ENCODE data around the gene PPP3R1. TPM values are rescaled to one million over a fixed set of nuclear protein-coding genes. Genes with fewer than 3 reads are reported as not detected.

PPP3R1 gene
- polyA plus RNA-seq, 1 experiment = 5.2 TPM

DNA sequence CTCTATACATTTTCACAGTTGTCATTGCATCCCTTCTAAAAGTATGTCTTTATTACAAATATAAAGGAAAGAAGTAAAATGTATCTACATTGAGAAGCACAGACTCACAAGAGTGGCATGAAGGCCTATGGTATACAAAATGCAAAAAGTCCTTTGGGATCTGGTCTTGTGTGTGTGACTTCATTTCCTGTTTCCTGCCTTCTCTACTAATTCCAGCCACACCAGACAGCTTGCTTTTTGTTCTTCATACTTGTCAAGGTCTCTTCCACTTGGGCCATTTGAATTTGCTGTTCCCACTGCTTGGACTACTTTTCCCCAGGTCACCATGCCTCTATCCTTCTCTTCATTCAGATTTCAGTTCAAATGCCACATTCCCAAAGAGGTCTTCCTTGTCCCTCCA lies 101.3 kb downstream of the PPP3R1 start:
- no peak overlapping the region for H3K4me3 ChIP-seq (ENCODE audit: low read depth, low read length)
- no peak for DNase-seq (ENCODE audit: low read depth)
- TF ChIP-seq, protein P1, sequence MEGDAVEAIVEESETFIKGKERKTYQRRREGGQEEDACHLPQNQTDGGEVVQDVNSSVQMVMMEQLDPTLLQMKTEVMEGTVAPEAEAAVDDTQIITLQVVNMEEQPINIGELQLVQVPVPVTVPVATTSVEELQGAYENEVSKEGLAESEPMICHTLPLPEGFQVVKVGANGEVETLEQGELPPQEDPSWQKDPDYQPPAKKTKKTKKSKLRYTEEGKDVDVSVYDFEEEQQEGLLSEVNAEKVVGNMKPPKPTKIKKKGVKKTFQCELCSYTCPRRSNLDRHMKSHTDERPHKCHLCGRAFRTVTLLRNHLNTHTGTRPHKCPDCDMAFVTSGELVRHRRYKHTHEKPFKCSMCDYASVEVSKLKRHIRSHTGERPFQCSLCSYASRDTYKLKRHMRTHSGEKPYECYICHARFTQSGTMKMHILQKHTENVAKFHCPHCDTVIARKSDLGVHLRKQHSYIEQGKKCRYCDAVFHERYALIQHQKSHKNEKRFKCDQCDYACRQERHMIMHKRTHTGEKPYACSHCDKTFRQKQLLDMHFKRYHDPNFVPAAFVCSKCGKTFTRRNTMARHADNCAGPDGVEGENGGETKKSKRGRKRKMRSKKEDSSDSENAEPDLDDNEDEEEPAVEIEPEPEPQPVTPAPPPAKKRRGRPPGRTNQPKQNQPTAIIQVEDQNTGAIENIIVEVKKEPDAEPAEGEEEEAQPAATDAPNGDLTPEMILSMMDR (IDR thresholded peaks at IDR 0.05; ENCODE audit: insufficient read depth, low read depth, low read length) = no peak
- no peaks in the 10 kb centered on the region for H3K27me3 ChIP-seq (ENCODE audit: control insufficient read depth, insufficient read depth, low read length)
- H3K36me3 ChIP-seq (ENCODE audit: control insufficient read depth, insufficient read depth, low read length) = no peaks in the 10 kb centered on the region
- ChIA-PET CTCF (no interaction called here), POLR2A (interaction anchor here (0.6 kb wide), 1 partner anchor 145 kb away, joined by 3 read pairs; no protein-coding TSS in a partner anchor)

DNA sequence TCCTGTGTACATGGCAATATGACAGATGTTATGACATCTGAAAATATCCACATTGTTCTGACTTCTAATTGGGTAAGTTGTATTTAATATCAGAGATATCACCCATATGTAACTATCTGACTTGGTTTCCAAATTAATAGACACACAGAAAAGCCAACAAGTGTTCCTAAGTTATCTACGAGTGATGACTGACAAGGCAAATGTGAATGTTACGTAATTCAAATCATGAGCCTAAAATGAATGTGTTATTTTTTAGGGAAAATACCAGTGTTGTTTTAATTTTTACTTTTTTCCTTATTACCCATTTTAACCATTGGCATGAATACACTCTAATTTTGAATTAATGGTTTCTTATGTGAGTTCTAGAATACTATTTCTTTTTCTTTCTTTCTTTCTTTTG lies 110.5 kb downstream of the PPP3R1 start:
- H3K36me3 ChIP-seq (ENCODE audit: control insufficient read depth, insufficient read depth, low read length) = 0 out of 2 replicates have a peak, but pooled peaks cover 1% of the 10 kb centered on the region
- TF ChIP-seq, protein P1 (IDR thresholded peaks at IDR 0.05; ENCODE audit: insufficient read depth, low read depth, low read length) = no peak
- no peak overlapping the region for H3K4me3 ChIP-seq (ENCODE audit: low read depth, low read length)
- POLR2A ChIA-PET = no interaction called here
- no peak for DNase-seq (ENCODE audit: low read depth)
- CTCF ChIA-PET = no interaction called here
- H3K27me3 ChIP-seq (ENCODE audit: control insufficient read depth, insufficient read depth, low read length) = no peaks in the 10 kb centered on the region

DNA sequence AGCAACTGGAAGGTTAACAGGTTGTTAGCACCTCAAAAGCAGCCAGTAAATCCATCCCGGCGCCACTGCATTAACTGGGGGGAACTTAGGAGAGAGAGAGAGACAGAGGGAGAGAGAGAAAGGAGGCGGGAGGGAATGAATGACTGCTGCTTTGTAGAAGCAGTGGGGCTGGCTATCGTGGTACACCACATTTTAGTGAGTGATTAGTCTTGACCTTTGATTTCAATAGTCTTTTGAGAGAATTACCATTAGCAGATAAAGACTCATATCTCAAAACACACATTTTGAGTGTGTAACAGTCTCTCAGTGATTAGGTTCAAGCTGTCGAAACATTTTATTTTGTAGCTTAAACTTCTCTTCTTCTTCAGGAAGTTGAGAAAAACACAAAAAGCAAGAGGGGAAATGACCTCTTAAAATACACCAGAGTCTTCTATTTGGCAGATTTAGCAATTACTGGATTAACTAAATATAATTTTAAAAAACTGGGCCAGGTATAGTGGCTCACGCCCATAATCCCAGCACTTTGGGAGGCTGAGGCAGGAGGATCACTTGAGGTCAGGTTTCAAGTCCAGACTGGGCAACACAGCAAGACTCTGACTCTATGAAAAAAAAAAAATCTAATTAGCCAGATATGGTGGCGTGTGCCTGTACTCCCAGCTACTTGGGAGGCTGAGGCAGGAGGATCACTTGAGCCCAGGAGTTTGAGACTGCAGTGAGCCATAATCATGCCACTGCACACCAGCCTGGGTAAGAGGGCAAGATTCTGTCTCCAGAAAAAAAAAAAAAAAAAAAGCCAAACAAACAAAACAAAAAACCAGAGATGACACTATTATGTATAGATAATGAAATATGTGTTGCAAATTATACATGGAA lies 116.6 kb downstream of the PPP3R1 start:
- no peaks in the 10 kb centered on the region for H3K27me3 ChIP-seq (ENCODE audit: control insufficient read depth, insufficient read depth, low read length)
- CTCF ChIA-PET = no interaction called here
- peaks cover 3% of the 10 kb centered on the region; the same call in 1 of the 2 replicates for H3K36me3 ChIP-seq (ENCODE audit: control insufficient read depth, insufficient read depth, low read length)
- H3K4me3 ChIP-seq (ENCODE audit: low read depth, low read length) = no peak overlapping the region
- POLR2A ChIA-PET = no interaction called here
- TF ChIP-seq, protein P1 (IDR thresholded peaks at IDR 0.05; ENCODE audit: insufficient read depth, low read depth, low read length) = no peak
- DNase-seq (ENCODE audit: low read depth) = no peak

DNA sequence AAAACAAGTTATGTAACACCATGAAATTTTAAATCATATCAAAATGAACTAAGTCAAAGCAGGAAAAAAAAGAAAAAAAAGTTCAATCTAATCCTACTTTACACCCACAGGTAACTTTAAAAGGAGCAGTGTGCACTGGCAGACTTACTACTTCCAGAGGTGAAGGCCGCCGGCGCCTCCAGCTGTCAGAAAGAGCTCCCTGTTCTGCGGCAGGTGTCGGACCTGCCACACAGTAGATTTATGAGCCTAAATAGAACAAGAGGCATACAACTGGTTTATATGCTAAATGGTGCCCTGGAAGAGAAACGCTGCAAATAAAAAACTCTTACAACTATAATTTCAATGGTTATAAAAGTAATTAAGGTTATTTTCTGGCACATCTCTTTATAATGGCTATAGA lies 117.8 kb downstream of the PPP3R1 start:
- TF ChIP-seq, protein P1 (IDR thresholded peaks at IDR 0.05; ENCODE audit: insufficient read depth, low read depth, low read length) = no peak
- H3K36me3 ChIP-seq (ENCODE audit: control insufficient read depth, insufficient read depth, low read length) = peaks cover 3% of the 10 kb centered on the region; the same call in 1 of the 2 replicates
- ChIA-PET POLR2A (no interaction called here), CTCF (no interaction called here)
- no peaks in the 10 kb centered on the region for H3K27me3 ChIP-seq (ENCODE audit: control insufficient read depth, insufficient read depth, low read length)
- DNase-seq (ENCODE audit: low read depth) = no peak
- no peak overlapping the region for H3K4me3 ChIP-seq (ENCODE audit: low read depth, low read length)

DNA sequence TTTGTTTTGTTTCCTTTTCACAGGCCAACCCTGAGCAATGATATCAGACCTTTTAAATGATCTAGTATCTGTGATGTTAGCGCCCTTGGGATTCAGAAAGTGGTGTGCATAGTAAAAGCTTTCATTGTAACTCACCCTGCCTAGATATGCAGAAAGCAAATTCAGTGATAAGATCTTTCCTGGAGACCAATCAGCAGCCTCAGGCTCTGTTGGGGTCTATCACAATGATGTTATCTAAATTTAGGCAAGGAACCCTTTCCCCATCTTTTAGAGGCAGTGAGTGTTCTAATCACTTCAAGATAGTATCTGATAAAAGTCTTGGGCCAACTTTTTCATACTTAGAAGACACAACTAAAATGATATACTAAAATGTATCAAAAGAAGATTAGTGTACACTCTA lies 118.2 kb downstream of the PPP3R1 start:
- CTCF ChIA-PET = no interaction called here
- no peaks in the 10 kb centered on the region for H3K27me3 ChIP-seq (ENCODE audit: control insufficient read depth, insufficient read depth, low read length)

More for the DNA sequence above, 118.2 kb downstream of the PPP3R1 start:
- POLR2A ChIA-PET = no interaction called here
- Histone ChIP-seq H3K36me3 (ENCODE audit: control insufficient read depth, insufficient read depth, low read length) (peaks cover 3% of the 10 kb centered on the region; the same call in 1 of the 2 replicates), H3K4me3 (ENCODE audit: low read depth, low read length) (no peak overlapping the region)
- TF ChIP-seq, protein P1 (IDR thresholded peaks at IDR 0.05; ENCODE audit: insufficient read depth, low read depth, low read length) = no peak
- DNase-seq (ENCODE audit: low read depth) = no peak

Other genes with a start within 250 kb of the PPP3R1 start
- gene C1D, start 189.5 kb downstream of the PPP3R1 start, polyA plus RNA-seq (2011; rRNA removed) = 11.4 and 30.4 TPM in 2 replicates
- 8.1 and 12.0 TPM in 2 replicates for gene PNO1, start 94.6 kb downstream of the PPP3R1 start, polyA plus RNA-seq (2011; rRNA removed)
- gene CNRIP1, start 67.4 kb upstream of the PPP3R1 start, polyA plus RNA-seq (2011; rRNA removed) = 63.4 and 81.9 TPM in 2 replicates
- 0.07 TPM in 1 of 2 replicates, not detected in the other for gene PLEK, start 112.8 kb upstream of the PPP3R1 start, polyA plus RNA-seq (2011; rRNA removed)
- gene FBXO48, start 214.8 kb upstream of the PPP3R1 start, polyA plus RNA-seq (2011; rRNA removed) = 0.49 and 0.97 TPM in 2 replicates
- gene APLF, start 215.1 kb upstream of the PPP3R1 start, polyA plus RNA-seq (2011; rRNA removed) = 1.2 and 3.0 TPM in 2 replicates

All from BJ (cell line).